ENCODE results near the gene RAPGEF6.
"Not testable (repeated sequence)": the region's sequence is repeated elsewhere in the genome, so short reads cannot be mapped to it uniquely, and the experiment has no call there.

RAPGEF6 gene

GRCh38 chr5:131381777-131382176 is 253.3 kb downstream of the RAPGEF6 start:
- no peak overlapping the region for H3K9ac ChIP-seq (ENCODE audit: low read depth, low read length, poor library complexity, severe bottlenecking)
- no peaks in the 10 kb centered on the region for H3K9me3 ChIP-seq (ENCODE audit: insufficient read depth, low read depth, low read length)
- H3K4me1 ChIP-seq (ENCODE audit: insufficient read depth, low read length, poor library complexity, severe bottlenecking): peaks cover 18% of the 10 kb centered on the region
- H3K4me2 ChIP-seq (ENCODE audit: low read depth, low read length, poor library complexity, severe bottlenecking): peak overlapping the region; percentile 3
- H3K36me3 ChIP-seq (ENCODE audit: insufficient read depth, low read length): peaks cover 17% of the 10 kb centered on the region; the same call in 1 of the 2 replicates
- no peak overlapping the region for H3K4me3 ChIP-seq (ENCODE audit: low read length, poor library complexity, severe bottlenecking)
- no peak overlapping the region for H2AFZ ChIP-seq (ENCODE audit: low read length)
- no peaks in the 10 kb centered on the region for H3K9me2 ChIP-seq (replicated peaks; ENCODE audit: low read depth, low read length)
- no peaks in the 10 kb centered on the region for H3K27me3 ChIP-seq (ENCODE audit: insufficient read depth, low read length, poor library complexity, severe bottlenecking)
- H4K20me1 ChIP-seq (ENCODE audit: insufficient read depth, low read length, poor library complexity, severe bottlenecking): peaks cover 14% of the 10 kb centered on the region
- H3K79me2 ChIP-seq (ENCODE audit: insufficient read depth, low read length): peaks cover 44% of the 10 kb centered on the region
- no peak for TF ChIP-seq CTCF (conservative IDR thresholded peaks at IDR 0.05; ENCODE audit: low read length)
- TF ChIP-seq EZH2phosphoT487 (IDR thresholded peaks at IDR 0.05; ENCODE audit: borderline replicate concordance): no peak
- no peaks in the 10 kb centered on the region for H3F3A ChIP-seq (ENCODE audit: low read depth)

- peaks cover 14% of the 10 kb centered on the region for H4K20me1 ChIP-seq (ENCODE audit: insufficient read depth, low read length, poor library complexity, severe bottlenecking)
Measured at GRCh38 chr5:131381021-131381420, 254.0 kb downstream of the RAPGEF6 start.

GRCh38 chr5:131380238-131380637 is 254.8 kb downstream of the RAPGEF6 start:
- not testable (repeated sequence) for H3K36me3 ChIP-seq (ENCODE audit: insufficient read depth, low read length); H3K9me3 ChIP-seq (ENCODE audit: insufficient read depth, low read depth, low read length); H3K9me2 ChIP-seq (replicated peaks; ENCODE audit: low read depth, low read length); H3K9ac ChIP-seq (ENCODE audit: low read depth, low read length, poor library complexity, severe bottlenecking); H2AFZ ChIP-seq (ENCODE audit: low read length); H3K4me2 ChIP-seq (ENCODE audit: low read depth, low read length, poor library complexity, severe bottlenecking); H3K27me3 ChIP-seq (ENCODE audit: insufficient read depth, low read length, poor library complexity, severe bottlenecking); H3F3A ChIP-seq (ENCODE audit: low read depth); H3K4me3 ChIP-seq (ENCODE audit: low read length, poor library complexity, severe bottlenecking)
- peaks cover 57% of the 10 kb centered on the region for H3K79me2 ChIP-seq (ENCODE audit: insufficient read depth, low read length)
- H3K4me1 ChIP-seq (ENCODE audit: insufficient read depth, low read length, poor library complexity, severe bottlenecking): peaks cover 18% of the 10 kb centered on the region
- peaks cover 14% of the 10 kb centered on the region for H4K20me1 ChIP-seq (ENCODE audit: insufficient read depth, low read length, poor library complexity, severe bottlenecking)

More at GRCh38 chr5:131381021-131381420, 254.0 kb downstream of the RAPGEF6 start:
- Histone ChIP-seq H3K79me2 (ENCODE audit: insufficient read depth, low read length) (peaks cover 51% of the 10 kb centered on the region), H3K36me3 (ENCODE audit: insufficient read depth, low read length) (peaks cover 9% of the 10 kb centered on the region; the same call in 1 of the 2 replicates), H3K4me3 (ENCODE audit: low read length, poor library complexity, severe bottlenecking) (no peak overlapping the region), H2AFZ (ENCODE audit: low read length) (no peak overlapping the region), H3K9me2 (replicated peaks; ENCODE audit: low read depth, low read length) (no peaks in the 10 kb centered on the region), H3K4me2 (ENCODE audit: low read depth, low read length, poor library complexity, severe bottlenecking) (no peak overlapping the region), H3K9ac (ENCODE audit: low read depth, low read length, poor library complexity, severe bottlenecking) (no peak overlapping the region), H3K4me1 (ENCODE audit: insufficient read depth, low read length, poor library complexity, severe bottlenecking) (peaks cover 18% of the 10 kb centered on the region), H3K27me3 (ENCODE audit: insufficient read depth, low read length, poor library complexity, severe bottlenecking) (no peaks in the 10 kb centered on the region), H3F3A (ENCODE audit: low read depth) (no peaks in the 10 kb centered on the region), H3K9me3 (ENCODE audit: insufficient read depth, low read depth, low read length) (no peaks in the 10 kb centered on the region)
- no peak for TF ChIP-seq EZH2phosphoT487 (IDR thresholded peaks at IDR 0.05; ENCODE audit: borderline replicate concordance)
- TF ChIP-seq CTCF (conservative IDR thresholded peaks at IDR 0.05; ENCODE audit: low read length): no peak

GRCh38 chr5:131379723-131380122 is 255.3 kb downstream of the RAPGEF6 start:
- H3K9me2 ChIP-seq (replicated peaks; ENCODE audit: low read depth, low read length): no peaks in the 10 kb centered on the region
- no peaks in the 10 kb centered on the region for H3K27me3 ChIP-seq (ENCODE audit: insufficient read depth, low read length, poor library complexity, severe bottlenecking)
- H3K4me1 ChIP-seq (ENCODE audit: insufficient read depth, low read length, poor library complexity, severe bottlenecking): peaks cover 18% of the 10 kb centered on the region
- peaks cover 59% of the 10 kb centered on the region for H3K79me2 ChIP-seq (ENCODE audit: insufficient read depth, low read length)
- H3F3A ChIP-seq (ENCODE audit: low read depth): no peaks in the 10 kb centered on the region
- TF ChIP-seq EZH2phosphoT487 (IDR thresholded peaks at IDR 0.05; ENCODE audit: borderline replicate concordance) (no peak), CTCF (conservative IDR thresholded peaks at IDR 0.05; ENCODE audit: low read length) (no peak)
- H3K4me2 ChIP-seq (ENCODE audit: low read depth, low read length, poor library complexity, severe bottlenecking): no peak overlapping the region
- no peaks in the 10 kb centered on the region for H3K36me3 ChIP-seq (ENCODE audit: insufficient read depth, low read length)
- no peak overlapping the region for H3K9ac ChIP-seq (ENCODE audit: low read depth, low read length, poor library complexity, severe bottlenecking)
- no peaks in the 10 kb centered on the region for H3K9me3 ChIP-seq (ENCODE audit: insufficient read depth, low read depth, low read length)
- H4K20me1 ChIP-seq (ENCODE audit: insufficient read depth, low read length, poor library complexity, severe bottlenecking): peaks cover 14% of the 10 kb centered on the region
- no peak overlapping the region for H3K4me3 ChIP-seq (ENCODE audit: low read length, poor library complexity, severe bottlenecking)
- no peak overlapping the region for H2AFZ ChIP-seq (ENCODE audit: low read length)
